NCI-H510A treated with DMSO at 0.1 percent for 48 hours (cell line): ENCODE measurements around the gene MAGEA4.

ENCODE experiments used
- DNase-seq: peaks from one replicate; lab custom pipeline; 2025; lab: John Stamatoyannopoulos, UW

The MAGEA4 gene

GRCh38 chrX:151923648-151924047, 11.0 kb downstream of the MAGEA4 start:
- no peak for DNase-seq

GRCh38 chrX:151929126-151929525, 16.4 kb downstream of the MAGEA4 start:
- DNase-seq, result no peak

GRCh38 chrX:151935358-151935757, 22.7 kb downstream of the MAGEA4 start:
- no peak for DNase-seq

- DNase-seq, result no peak
Measured at GRCh38 chrX:151938172-151938571, 25.5 kb downstream of the MAGEA4 start.

GRCh38 chrX:151954730-151955129, 42.0 kb downstream of the MAGEA4 start:
- DNase-seq, result no peak

- no peak for DNase-seq
Measured at GRCh38 chrX:151958101-151958500, 45.4 kb downstream of the MAGEA4 start.

GRCh38 chrX:151962034-151962433, 49.3 kb downstream of the MAGEA4 start:
- DNase-seq, result no peak

GRCh38 chrX:151966236-151966635, 53.5 kb downstream of the MAGEA4 start:
- DNase-seq, result no peak

GRCh38 chrX:151970027-151970426, 57.3 kb downstream of the MAGEA4 start:
- no peak for DNase-seq

GRCh38 chrX:151970661-151971060, 58.0 kb downstream of the MAGEA4 start:
- DNase-seq, result no peak

GRCh38 chrX:151973060-151973661, 60.5 kb downstream of the MAGEA4 start:
- DNase-seq, result no peak

- DNase-seq, result no peak
Measured at GRCh38 chrX:151973851-151974335, 61.2 kb downstream of the MAGEA4 start.
